Activated CD4-positive, alpha-beta T cell treated with anti-CD3 and anti-CD28 coated beads, Interleukin-2, Interleukin-4, amounts not matched to agents 100 ng/mL and 50 ng/mL, durations not matched to agents 16 hours and 8 hours (primary cell): Measurements from ENCODE around the gene TFAP2A.

Experiments used
- DNase-seq: peaks from one replicate; pipeline ENCODE4 v3.0.0-alpha.2; 2020; ENCODE audit warnings: low spot score

Gene TFAP2A

GRCh38 chr6:10425975-10426780 lies 11.3 kb upstream of the TFAP2A start:
- DNase-seq = no peak

GRCh38 chr6:10425176-10425974 lies 10.5 kb upstream of the TFAP2A start:
- no peak for DNase-seq

GRCh38 chr6:10424040-10424439 lies 9.2 kb upstream of the TFAP2A start:
- no peak for DNase-seq

DNA sequence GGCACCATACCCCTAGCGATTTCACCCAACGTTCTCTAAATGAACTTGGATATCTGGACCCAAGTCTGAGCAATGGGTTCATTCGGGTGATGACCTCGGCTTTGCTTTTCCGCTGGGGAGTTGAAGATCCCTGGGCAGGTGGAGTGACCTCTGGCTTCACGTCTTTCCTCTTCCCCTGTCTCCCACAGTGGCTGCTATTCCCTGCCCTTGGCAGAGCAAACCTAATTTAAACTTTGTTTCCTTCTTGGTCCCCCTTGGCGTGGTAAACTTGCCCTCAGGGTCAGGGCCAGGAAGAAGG lies 7.8 kb upstream of the TFAP2A start:
- DNase-seq = no peak

DNA sequence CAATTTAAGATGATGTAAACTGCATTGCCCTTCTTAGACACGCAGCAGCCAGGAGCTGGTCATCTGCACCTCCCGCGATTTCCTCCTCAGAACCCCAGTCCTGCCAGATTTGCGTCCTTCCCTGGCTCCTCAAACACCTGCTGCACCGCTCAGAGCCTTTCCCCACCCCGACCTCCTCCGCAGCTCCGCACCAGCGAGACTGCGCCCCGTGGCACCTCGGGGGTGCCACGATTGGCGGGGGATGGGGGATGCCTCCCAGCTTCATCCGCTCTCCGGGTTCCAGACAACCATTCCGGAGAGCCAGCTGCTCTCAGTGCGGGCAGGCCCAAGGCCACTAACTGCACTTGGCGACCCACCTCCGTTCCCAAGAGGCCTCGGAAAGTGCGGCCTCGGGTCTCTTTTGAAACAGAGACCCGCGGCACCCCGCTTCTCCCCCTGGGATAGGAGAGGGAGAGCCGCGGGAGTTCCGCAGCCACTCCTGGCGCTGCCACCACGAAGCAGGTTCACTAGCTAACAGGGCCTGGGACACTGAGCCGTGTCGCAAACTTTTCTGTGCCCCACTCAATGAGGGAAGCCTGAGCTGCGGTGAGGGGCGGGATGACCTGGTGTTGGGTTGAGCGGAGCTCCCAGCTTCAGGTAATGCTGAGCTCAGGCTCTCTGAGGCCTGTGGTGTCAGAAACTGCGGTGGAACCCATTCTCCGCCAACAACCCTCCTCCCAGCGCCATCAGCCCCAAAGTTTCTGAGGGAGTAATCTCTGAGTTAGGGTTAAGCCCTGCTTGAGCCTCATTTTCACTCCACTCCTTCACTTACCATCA lies 7.3 kb upstream of the TFAP2A start:
- no peak for DNase-seq

DNA sequence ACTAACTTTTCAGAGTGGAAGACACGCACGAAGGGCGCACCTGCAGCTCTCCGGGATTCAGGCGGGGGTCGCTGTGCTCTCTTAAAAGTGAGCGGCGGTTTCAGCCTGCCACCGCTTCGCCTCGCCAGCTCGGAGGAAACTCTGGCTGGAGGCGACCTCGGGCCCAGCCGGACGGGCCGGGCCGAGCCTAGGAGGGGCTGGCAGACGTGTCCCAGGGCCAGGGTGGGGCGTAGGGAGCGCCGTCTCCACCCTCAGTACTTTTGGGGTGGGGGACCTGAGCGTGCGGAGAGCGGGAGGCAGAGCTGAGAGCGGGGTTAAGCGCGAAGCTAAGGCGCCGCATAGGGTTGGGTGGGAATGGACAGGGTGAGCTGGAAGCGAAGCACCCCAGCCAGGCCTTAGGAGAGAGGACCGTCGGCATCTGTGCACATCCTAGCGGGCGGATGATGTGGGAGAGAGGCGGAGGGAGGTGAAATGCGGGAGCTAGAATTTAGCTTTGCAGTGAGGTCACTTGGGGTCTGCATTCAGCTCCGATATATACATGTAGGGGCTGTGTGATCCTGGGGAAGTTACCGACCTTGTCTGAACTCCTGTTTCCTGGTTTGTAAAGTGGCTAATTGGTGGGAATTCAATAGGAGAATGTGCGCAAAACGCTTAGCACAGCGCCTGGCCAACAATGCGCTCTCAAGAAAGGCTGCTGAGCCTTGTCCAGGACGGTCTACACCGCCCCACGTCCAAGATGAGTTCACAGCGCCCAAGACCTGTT lies 6.5 kb upstream of the TFAP2A start:
- DNase-seq = no peak

GRCh38 chr6:10420546-10421157 lies 5.8 kb upstream of the TFAP2A start:
- no peak for DNase-seq

DNA sequence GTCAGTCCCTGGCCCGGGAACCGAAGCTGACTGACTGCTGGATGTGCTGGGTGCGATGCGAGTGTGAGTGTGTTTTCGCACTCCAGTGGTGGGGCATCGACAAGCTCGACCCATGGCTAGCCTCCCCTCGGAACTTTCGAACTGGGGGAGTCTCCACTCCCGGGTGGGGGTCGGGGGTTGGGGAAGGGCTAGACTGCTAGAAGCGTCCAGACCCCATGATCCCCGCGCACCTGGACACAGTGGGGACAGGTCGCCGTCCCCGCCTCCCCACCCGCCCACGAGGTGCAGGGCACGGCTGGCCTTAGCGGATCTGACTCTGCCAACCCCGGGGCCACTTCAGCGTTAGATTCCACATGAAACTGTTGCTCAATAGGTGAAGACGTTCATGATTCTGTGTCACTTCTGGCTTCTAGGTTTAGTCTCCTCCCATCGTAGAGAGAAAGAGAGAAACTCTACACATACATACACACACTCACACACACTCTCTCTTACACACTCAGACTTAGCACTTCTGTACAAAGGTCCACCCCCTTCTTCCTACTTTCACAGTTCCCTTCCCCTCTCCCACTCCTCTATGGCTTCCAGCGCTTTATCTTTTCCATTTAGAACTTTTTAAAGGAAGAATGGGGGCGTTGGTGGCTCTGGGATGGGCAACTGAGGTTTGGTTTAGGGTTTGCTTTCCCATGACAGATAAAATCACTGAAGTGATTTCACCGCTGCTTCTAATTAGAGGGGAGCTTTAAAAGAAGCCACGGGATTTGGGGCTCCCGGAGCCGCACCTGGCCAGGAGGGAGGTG lies 5.1 kb upstream of the TFAP2A start:
- DNase-seq = no peak

GRCh38 chr6:10418862-10419748 lies 4.2 kb upstream of the TFAP2A start:
- DNase-seq = no peak

- DNase-seq = no peak
Measured at GRCh38 chr6:10418361-10418861, 3.5 kb upstream of the TFAP2A start.

GRCh38 chr6:10417681-10418104 lies 2.8 kb upstream of the TFAP2A start:
- no peak for DNase-seq

GRCh38 chr6:10416863-10417641 lies 2.2 kb upstream of the TFAP2A start:
- no peak for DNase-seq

- no peak for DNase-seq
Measured at GRCh38 chr6:10416516-10416862, 1.6 kb upstream of the TFAP2A start.

- no peak for DNase-seq
Measured at GRCh38 chr6:10415617-10416480, 975 bp upstream of the TFAP2A start.

GRCh38 chr6:10413850-10414738 lies 780 bp downstream of the TFAP2A start:
- no peak for DNase-seq

- no peak for DNase-seq
Measured at GRCh38 chr6:10413262-10413849, 1.5 kb downstream of the TFAP2A start.
